ENCODE measurements around the gene HIF1AN. TPM values are rescaled to one million over a fixed set of nuclear protein-coding genes. Genes with fewer than 3 reads are reported as not detected.

Gene HIF1AN
- 10.8 and 12.3 TPM in 2 replicates for total RNA-seq

GRCh38 chr10:100535715-100536353 is at the start of gene HIF1AN:
Gene HIF1AN (plus strand): TSS chr10:100535943. CDS start chr10:100535959, 16 bp downstream.

GRCh38 chr10:100519311-100520051 is 16.3 kb upstream of the HIF1AN start, which contains the start of gene SEC31B:
Gene SEC31B (minus strand): TSS chr10:100519861. CDS start chr10:100516952, 2,909 bp downstream.

GRCh38 chr10:100529475-100530298 is 6.1 kb upstream of the HIF1AN start, which contains the start of gene NDUFB8:
Gene NDUFB8 (minus strand): TSS chr10:100529871. CDS start chr10:100529851, 20 bp downstream.

Other genes with a start within 250 kb of the HIF1AN start
- 50.1 and 73.3 TPM in 2 replicates for gene BLOC1S2, start 249.3 kb upstream of the HIF1AN start, total RNA-seq
- gene PKD2L1, start 205.7 kb upstream of the HIF1AN start, total RNA-seq = not detected in 2 replicates
- gene SCD, start 188.7 kb upstream of the HIF1AN start, total RNA-seq = 109 and 329 TPM in 2 replicates
- not detected in 2 replicates for gene WNT8B, start 72.9 kb upstream of the HIF1AN start, total RNA-seq
- 3.3 and 3.9 TPM in 2 replicates for gene SEC31B, start 16.1 kb upstream of the HIF1AN start, total RNA-seq
- 170 and 235 TPM in 2 replicates for gene NDUFB8, start 6.1 kb upstream of the HIF1AN start, total RNA-seq
- gene PAX2, start 209.6 kb downstream of the HIF1AN start, total RNA-seq = not detected in 2 replicates